Parathyroid adenoma (tissue), 2 donors: ENCODE results near the gene COL4A2.

Source experiments
- H2AFZ ChIP-seq: fragments of 300-600 bp; sonication (generic); one replicate; pipeline ENCODE4 v1.7.0; 2017; ENCODE audit warnings: antibody characterized with exemption, mild to moderate bottlenecking
- H3K27ac ChIP-seq: fragments of 300-600 bp; sonication (generic); one replicate; pipeline ENCODE4 v1.7.0; 2017
- H3K27me3 ChIP-seq: fragments of 300-600 bp; sonication (generic); one replicate; pipeline ENCODE4 v1.7.0; 2017; ENCODE audit warnings: low read length; ENCODE audit not compliant: control insufficient read depth, insufficient read depth
- H3K36me3 ChIP-seq: fragments of 300-600 bp; sonication (generic); one replicate; pipeline ENCODE4 v1.7.0; 2017; ENCODE audit warnings: low read length; ENCODE audit not compliant: control insufficient read depth, insufficient read depth
- H3K4me1 ChIP-seq: fragments of 300-600 bp; sonication (generic); one replicate; pipeline ENCODE4 v1.7.0; 2017; ENCODE audit warnings: control low read depth
- H3K4me2 ChIP-seq: fragments of 300-600 bp; sonication (generic); one replicate; pipeline ENCODE4 v1.7.0; 2017; ENCODE audit warnings: low read length
- H3K4me3 ChIP-seq: fragments of 300-600 bp; sonication (generic); one replicate; pipeline ENCODE4 v1.7.0; 2017; ENCODE audit warnings: low read depth, low read length
- H3K79me2 ChIP-seq: fragments of 300-600 bp; sonication (generic); one replicate; pipeline ENCODE4 v1.7.0; 2017; ENCODE audit warnings: control low read depth
- H3K9ac ChIP-seq: fragments of 300-600 bp; sonication (generic); one replicate; pipeline ENCODE4 v1.7.0; 2017; ENCODE audit warnings: mild to moderate bottlenecking
- H3K9me3 ChIP-seq: fragments of 300-600 bp; sonication (generic); one replicate; pipeline ENCODE4 v1.7.0; 2017; ENCODE audit warnings: low read length; ENCODE audit not compliant: control insufficient read depth
- TF ChIP-seq, protein P1 (sequence below): fragments of 300-600 bp; sonication (generic); IDR thresholded peaks from one replicate; pipeline ENCODE4 v1.7.0; 2017; ENCODE audit warnings: antibody characterized with exemption, mild to moderate bottlenecking
- donor health status: primary hyperparathyroidism.

The COL4A2 gene

DNA sequence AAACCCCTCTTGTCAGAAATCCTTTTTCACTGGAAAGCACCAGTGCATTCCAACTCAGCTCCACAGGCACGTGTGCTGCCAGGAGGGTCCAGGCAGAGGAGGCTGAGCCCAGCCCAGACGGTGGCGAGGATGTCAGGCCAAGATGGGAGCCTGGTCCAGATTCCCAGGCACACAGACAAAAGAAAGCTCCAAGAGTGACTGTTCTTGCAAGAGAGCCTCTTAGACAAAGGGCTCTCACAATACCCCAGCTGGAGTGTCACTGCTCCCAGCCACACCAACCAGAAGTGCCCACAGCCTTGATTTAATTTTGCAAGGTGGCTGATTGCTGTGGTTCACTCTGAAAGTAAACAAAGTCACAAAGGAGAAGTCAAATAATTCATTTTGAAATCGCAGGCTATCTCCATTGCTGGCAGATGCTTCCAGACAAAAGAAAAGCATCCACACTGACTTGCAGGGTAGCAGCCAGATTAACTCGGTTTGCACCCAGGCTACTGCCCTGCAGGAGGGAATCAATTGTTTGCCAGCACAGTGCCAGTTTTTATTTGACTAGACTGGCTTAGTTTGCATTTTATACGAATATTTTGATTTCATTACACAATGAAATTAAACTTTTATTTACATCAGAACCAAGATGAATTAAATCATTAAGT is 159.3 kb downstream of the COL4A2 start:
- H3K4me3 ChIP-seq, result no peak overlapping the region
- TF ChIP-seq, protein P1, sequence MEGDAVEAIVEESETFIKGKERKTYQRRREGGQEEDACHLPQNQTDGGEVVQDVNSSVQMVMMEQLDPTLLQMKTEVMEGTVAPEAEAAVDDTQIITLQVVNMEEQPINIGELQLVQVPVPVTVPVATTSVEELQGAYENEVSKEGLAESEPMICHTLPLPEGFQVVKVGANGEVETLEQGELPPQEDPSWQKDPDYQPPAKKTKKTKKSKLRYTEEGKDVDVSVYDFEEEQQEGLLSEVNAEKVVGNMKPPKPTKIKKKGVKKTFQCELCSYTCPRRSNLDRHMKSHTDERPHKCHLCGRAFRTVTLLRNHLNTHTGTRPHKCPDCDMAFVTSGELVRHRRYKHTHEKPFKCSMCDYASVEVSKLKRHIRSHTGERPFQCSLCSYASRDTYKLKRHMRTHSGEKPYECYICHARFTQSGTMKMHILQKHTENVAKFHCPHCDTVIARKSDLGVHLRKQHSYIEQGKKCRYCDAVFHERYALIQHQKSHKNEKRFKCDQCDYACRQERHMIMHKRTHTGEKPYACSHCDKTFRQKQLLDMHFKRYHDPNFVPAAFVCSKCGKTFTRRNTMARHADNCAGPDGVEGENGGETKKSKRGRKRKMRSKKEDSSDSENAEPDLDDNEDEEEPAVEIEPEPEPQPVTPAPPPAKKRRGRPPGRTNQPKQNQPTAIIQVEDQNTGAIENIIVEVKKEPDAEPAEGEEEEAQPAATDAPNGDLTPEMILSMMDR, result no peak
- no peak overlapping the region for H2AFZ ChIP-seq
- H3K4me2 ChIP-seq, result no peak overlapping the region
- H3K27ac ChIP-seq, result no peak overlapping the region
- H3K36me3 ChIP-seq, result no peaks in the 10 kb centered on the region
- H3K79me2 ChIP-seq, result no peaks in the 10 kb centered on the region
- no peaks in the 10 kb centered on the region for H3K27me3 ChIP-seq
- H3K4me1 ChIP-seq, result no peaks in the 10 kb centered on the region
- no peaks in the 10 kb centered on the region for H3K9me3 ChIP-seq
- H3K9ac ChIP-seq, result no peak overlapping the region

DNA sequence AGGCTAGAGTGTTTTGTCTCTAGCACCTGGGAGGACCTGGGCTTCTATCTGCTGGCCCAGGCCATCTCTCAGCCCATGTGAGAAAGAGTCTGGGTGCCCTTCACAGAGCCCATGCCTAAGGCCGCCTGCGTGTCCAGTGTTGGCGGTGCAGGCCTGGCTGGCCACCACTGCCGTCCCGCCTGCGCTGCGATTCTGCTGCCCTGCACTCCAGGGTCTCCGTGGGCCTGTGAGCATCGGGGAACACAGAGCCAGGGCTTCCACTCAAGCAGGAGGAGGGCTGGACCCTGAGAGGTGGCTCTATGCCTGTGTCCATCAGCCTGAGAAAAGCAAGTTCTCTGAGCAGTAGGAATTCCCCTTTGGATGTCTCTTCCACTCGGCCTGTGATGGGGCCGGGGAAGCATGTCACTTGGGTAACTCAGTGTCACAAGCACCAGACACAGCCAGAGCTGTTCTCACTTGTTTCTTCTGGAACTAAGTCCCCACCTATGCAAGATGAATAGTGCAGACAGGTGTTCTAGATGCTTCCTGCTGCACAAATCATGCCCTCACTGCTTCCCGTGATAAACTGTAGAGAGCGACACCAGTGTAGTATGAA is 160.5 kb downstream of the COL4A2 start:
- Histone ChIP-seq H3K36me3 (no peaks in the 10 kb centered on the region), H3K79me2 (no peaks in the 10 kb centered on the region), H3K4me3 (no peak overlapping the region), H3K9me3 (no peaks in the 10 kb centered on the region), H3K4me2 (no peak overlapping the region), H2AFZ (no peak overlapping the region), H3K9ac (no peak overlapping the region), H3K4me1 (no peaks in the 10 kb centered on the region), H3K27me3 (no peaks in the 10 kb centered on the region), H3K27ac (no peak overlapping the region)
- TF ChIP-seq, protein P1, result no peak

DNA sequence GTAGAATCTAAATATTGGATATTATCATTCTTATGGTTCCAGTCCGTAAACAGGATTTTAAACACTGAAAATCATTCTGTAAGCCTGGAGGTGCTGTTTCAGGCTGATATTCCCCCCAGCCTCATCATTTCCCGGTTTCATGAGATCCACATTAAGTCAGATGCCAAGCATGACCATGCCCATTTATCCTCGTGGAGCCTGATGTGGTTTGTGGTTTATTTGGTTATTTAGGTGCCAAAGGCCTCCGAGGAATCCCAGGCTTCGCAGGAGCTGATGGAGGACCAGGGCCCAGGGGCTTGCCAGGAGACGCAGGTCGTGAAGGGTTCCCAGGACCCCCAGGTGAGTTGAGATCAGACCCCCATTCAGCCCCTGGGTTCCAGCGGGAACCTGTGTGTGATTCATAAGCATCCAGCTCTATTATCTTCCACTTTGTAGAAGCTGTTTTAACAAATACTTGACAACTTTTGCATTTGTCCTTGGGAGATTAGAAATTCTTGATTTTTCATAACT is 162.0 kb downstream of the COL4A2 start:
- no peak overlapping the region for H3K4me2 ChIP-seq
- no peaks in the 10 kb centered on the region for H3K36me3 ChIP-seq
- no peak overlapping the region for H2AFZ ChIP-seq
- H3K4me3 ChIP-seq, result no peak overlapping the region
- H3K27ac ChIP-seq, result no peak overlapping the region
- H3K9ac ChIP-seq, result no peak overlapping the region
- H3K9me3 ChIP-seq, result no peaks in the 10 kb centered on the region
- TF ChIP-seq, protein P1, result no peak
- no peaks in the 10 kb centered on the region for H3K27me3 ChIP-seq
- H3K79me2 ChIP-seq, result no peaks in the 10 kb centered on the region
- no peaks in the 10 kb centered on the region for H3K4me1 ChIP-seq

DNA sequence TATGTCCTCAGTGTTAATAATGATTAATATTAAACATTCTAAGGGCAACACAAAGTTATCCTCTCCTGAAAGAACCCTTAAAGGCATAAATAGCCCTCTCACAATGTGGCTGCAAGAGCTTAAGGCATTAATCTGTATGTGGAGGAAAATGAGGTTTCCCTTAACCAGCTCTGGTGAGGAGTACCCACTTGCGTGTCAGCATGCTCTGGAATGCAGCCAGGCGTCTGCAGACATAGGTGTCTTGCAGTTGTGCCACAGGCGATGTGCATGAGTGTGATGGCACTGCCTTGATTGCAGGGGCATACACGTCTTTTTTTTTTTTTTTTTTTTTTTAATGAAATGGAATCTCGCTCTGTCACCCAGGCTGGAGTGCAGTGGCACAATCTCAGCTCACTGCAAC is 162.5 kb downstream of the COL4A2 start:
- Histone ChIP-seq H3K79me2 (no peaks in the 10 kb centered on the region), H3K4me1 (no peaks in the 10 kb centered on the region), H3K4me3 (no peak overlapping the region), H3K27me3 (no peaks in the 10 kb centered on the region), H3K27ac (no peak overlapping the region), H2AFZ (no peak overlapping the region), H3K4me2 (no peak overlapping the region), H3K9me3 (no peaks in the 10 kb centered on the region), H3K9ac (no peak overlapping the region), H3K36me3 (no peaks in the 10 kb centered on the region)
- TF ChIP-seq, protein P1, result no peak
